ES-I3 (cell line): Measurements from ENCODE around the gene PRSS8.
"Not testable (repeated sequence)": the region's sequence is repeated elsewhere in the genome, so short reads cannot be mapped to it uniquely, and the experiment has no call there.

Experiments used
- H3K36me3 ChIP-seq: 2 replicates; pipeline ENCODE4 v1.6.1; 2013; ENCODE audit warnings: mild to moderate bottlenecking, low read length, control low read depth, moderate library complexity; ENCODE audit not compliant: insufficient read depth
- H3K4me1 ChIP-seq: 2 replicates; pipeline ENCODE4 v1.6.1; 2013; ENCODE audit warnings: mild to moderate bottlenecking, control low read depth, low read length; ENCODE audit not compliant: insufficient read depth
- H3K9ac ChIP-seq: 2 replicates; pipeline ENCODE4 v1.6.1; 2013; ENCODE audit warnings: low read depth, mild to moderate bottlenecking, low read length, moderate library complexity
- H3K9me3 ChIP-seq: 2 replicates; pipeline ENCODE4 v1.6.1; 2013; ENCODE audit warnings: mild to moderate bottlenecking, low read length, moderate library complexity; ENCODE audit not compliant: control insufficient read depth, insufficient read depth

PRSS8 gene

DNA sequence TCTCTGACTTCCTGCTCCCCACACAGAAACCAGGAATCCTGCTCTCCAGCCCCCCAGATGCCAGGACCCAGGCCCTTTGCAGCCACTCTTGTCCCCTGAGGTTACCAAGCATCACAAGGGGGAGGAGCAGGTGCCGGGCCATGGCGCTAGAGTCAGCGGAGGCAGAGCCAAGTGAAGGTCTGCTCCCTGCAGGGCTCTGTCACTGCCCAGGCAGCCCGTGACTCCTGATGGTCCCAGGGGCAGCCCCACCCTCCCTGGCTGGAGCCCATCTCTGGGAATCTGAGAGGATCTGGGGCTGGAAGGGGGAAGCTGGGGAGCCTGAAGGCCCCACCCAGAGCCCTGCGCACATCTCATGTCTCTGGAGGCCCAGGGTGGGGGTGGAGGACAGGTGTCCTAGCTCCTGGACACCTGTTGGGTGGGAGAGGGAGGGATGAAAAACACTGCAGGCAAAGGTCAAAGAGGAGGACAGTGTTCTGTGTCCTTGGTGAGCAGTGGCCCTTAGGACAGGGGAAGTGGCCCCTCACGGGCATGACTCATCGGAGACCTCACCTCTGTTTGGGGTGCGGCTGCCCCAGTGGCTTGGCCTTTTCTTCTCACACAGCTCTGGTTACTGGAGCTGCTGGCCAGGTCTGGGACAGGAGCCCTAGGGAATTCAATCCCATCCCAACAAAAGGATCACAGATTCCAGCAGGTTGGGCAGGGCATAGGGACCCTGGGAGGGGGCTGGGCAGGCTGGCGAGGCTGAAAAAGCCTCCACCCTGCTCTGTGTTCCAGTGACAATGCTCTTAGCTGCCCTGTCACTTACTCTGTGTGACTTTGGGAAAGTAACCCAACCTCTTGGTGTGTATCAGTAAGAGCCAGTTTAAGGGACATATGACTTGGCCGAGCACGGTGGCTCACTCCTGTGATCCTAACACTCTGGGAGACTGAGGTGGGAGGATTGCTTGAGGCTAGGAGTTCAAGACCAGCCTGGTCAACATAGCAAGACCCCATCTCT lies 14.7 kb upstream of the PRSS8 start, which contains the start of gene PRSS36:
TSS of gene PRSS36 (minus strand) at position 173 of the 997 bp plus-strand sequence. CDS start at position 142, 31 bp downstream.
- Histone ChIP-seq H3K36me3 (no peaks in the 10 kb centered on the region), H3K4me1 (peaks cover 13% of the 10 kb centered on the region), H3K9me3 (no peaks in the 10 kb centered on the region), H3K9ac (no peak within 1 kb of the TSS; the same call in 1 of the 2 replicates)

DNA sequence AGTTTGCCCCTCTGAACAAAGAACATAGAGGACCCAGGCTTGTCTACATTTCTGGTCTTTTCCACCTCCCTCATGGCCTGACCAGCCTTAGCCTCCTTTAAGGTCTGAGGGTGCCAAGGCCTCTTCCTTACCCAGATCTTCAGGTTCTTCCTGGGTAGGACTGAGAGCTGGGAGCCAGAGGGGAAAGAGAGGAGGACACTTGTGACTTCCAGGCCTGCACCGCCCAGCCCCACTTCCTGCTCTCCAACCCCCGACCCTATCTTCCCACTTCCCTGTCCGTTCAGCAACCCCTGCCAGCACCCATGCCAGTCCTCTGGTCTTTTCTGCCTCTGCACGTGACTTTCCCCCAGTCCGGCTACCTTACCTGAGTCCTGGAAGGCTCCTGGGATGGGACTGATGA lies 13.8 kb upstream of the PRSS8 start:
- no peaks in the 10 kb centered on the region for H3K36me3 ChIP-seq
- no peak overlapping the region; the same call in 1 of the 2 replicates for H3K9ac ChIP-seq
- no peaks in the 10 kb centered on the region for H3K9me3 ChIP-seq
- peaks cover 13% of the 10 kb centered on the region for H3K4me1 ChIP-seq

DNA sequence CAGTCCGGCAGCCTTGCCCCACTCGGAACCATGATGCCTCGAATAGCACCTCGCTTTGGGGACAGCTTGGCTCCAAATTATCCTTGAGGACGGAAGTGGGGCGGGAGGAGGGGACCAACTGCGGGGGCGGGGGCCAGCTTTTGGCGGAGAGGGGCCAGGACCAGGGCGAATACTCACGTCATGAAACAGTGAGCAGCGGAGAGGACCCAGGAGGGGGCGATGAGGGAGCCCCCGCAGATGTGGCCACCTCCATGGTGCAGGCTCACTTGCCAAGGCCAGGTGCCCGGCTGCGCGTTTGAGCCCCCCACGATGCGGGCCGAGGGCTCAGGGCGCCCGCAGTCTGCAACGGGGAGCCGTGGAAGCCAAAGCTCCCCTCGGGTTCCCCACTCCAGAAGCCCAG lies 13.4 kb upstream of the PRSS8 start:
- no peaks in the 10 kb centered on the region for H3K9me3 ChIP-seq
- H3K9ac ChIP-seq = peak overlapping the region; percentile 41; the same call in 1 of the 2 replicates
- no peaks in the 10 kb centered on the region for H3K36me3 ChIP-seq
- peaks cover 13% of the 10 kb centered on the region for H3K4me1 ChIP-seq

DNA sequence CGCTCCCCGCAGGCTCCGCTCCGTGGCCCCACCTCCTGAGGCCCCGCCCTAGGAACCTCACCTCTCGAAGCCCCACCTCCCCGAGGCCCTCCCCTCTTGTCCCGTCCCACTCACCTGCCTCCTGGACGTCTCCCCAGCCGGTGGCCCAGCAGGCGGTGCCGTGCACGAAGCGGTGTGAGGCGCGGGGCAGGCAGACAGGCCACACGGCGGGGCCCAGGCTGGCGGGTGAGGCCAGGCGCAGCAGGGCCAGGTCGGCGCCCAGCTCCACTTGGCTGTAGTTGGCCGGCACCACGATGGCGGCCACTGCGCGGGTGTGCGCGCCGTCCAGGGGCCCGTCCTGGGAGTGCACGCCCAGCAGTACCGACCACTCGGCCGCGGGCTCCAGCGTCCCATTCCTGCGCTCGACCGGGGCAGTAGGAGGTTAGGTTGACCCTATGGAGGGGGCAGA lies 12.8 kb upstream of the PRSS8 start:
- Histone ChIP-seq H3K4me1 (peaks cover 13% of the 10 kb centered on the region), H3K36me3 (no peaks in the 10 kb centered on the region), H3K9me3 (no peaks in the 10 kb centered on the region), H3K9ac (peak overlapping the region; percentile 41; the same call in 1 of the 2 replicates)

DNA sequence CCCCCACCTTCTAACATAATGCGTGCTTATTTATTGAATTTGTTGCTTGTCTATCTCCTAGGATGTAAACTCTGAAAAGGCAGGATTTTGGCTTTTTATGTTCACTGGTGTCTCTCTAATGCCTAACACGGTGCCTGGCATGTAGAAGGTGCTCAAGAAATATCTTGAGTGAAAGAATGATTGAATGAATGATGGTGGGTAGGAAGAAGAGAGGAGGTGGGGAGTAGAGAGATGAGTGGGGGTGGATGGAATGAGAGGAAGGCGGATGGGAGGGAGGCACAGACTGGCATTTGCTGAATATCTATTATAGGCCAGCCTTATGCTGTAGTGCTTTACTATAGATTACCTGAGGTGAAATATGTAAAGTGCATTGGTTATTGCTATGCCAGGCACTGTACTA lies 12.0 kb upstream of the PRSS8 start:
- Histone ChIP-seq H3K9ac (peak overlapping the region; percentile 41; the same call in 1 of the 2 replicates), H3K9me3 (no peaks in the 10 kb centered on the region), H3K36me3 (no peaks in the 10 kb centered on the region), H3K4me1 (peaks cover 13% of the 10 kb centered on the region)

DNA sequence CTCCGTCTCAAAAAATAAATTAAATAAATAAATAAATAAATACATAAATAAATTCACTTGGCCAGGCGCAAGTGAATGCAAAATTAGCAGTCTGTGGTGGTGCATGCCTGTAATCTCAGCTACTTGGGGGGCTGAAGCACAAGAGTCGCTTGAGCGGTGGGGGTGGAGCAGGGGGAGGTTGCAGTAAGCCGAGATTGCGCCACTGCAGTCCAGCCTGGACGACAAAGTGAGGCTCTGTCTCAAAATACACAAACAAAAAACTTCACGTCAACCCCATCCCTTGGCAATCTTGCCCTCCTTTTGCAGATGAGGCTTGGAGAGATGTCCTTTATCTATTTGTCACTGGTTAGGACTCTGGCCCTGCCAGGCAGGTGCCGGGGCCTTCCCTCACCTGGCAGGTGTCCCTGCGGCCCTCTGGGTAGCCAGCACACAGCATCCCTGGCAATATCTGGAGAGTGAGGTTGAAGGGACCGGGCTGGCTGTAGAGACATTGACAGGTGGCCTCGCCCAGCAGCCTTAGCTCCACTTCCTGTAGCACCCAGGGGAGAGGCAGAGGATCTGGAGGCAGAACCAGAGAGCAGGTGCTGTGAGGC lies 10.0 kb upstream of the PRSS8 start:
- Histone ChIP-seq H3K9me3 (no peaks in the 10 kb centered on the region), H3K4me1 (peaks cover 21% of the 10 kb centered on the region), H3K36me3 (no peaks in the 10 kb centered on the region), H3K9ac (no peak overlapping the region)

DNA sequence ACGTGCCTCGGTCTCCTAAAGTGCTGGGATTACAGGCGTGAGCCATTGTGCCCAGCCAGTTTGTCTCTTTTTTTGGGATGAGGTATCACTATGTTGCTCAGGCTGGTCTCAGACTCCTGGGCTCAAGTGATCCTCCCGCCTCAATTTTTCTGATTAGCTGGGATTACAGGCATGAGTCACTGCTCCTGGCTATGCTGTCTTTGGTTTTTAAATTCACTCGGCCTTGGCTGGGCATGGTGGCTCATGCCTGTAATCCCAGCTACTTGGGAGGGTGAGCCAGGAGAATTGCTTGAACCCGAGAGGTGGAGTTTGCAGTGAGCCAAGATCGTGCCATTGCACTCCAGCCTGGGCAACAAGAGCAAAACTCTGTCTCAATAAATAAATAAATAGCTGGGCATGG lies 8.9 kb upstream of the PRSS8 start:
- H3K9ac ChIP-seq, H3K9me3 ChIP-seq, H3K36me3 ChIP-seq: not testable (repeated sequence)
- H3K4me1 ChIP-seq = peaks cover 14% of the 10 kb centered on the region; the same call in 1 of the 2 replicates

DNA sequence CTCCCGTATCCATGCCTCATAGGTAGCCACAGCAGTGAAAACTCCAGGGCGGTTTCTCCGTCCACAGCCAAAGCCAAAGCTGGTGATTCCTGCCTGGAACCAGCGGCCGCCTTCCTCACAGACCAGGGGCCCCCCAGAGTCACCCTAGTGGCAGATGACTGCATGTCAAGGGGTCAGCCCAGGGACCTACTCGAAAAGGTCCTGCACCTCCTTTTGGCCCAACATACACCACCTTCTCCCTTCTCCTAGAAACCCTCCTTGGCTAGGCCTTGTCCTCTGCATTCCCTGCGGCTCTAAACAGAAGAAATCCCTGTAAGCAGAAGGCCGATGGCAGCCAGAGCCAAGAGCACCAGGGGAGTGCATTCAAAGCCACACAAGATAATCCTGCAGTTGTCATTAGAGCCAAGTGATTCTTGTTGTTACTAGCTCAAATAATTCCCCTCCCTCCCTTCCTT lies 8.2 kb upstream of the PRSS8 start:
- H3K4me1 ChIP-seq = peaks cover 17% of the 10 kb centered on the region; the same call in 1 of the 2 replicates
- no peak overlapping the region for H3K9ac ChIP-seq
- no peaks in the 10 kb centered on the region for H3K9me3 ChIP-seq
- no peaks in the 10 kb centered on the region for H3K36me3 ChIP-seq

DNA sequence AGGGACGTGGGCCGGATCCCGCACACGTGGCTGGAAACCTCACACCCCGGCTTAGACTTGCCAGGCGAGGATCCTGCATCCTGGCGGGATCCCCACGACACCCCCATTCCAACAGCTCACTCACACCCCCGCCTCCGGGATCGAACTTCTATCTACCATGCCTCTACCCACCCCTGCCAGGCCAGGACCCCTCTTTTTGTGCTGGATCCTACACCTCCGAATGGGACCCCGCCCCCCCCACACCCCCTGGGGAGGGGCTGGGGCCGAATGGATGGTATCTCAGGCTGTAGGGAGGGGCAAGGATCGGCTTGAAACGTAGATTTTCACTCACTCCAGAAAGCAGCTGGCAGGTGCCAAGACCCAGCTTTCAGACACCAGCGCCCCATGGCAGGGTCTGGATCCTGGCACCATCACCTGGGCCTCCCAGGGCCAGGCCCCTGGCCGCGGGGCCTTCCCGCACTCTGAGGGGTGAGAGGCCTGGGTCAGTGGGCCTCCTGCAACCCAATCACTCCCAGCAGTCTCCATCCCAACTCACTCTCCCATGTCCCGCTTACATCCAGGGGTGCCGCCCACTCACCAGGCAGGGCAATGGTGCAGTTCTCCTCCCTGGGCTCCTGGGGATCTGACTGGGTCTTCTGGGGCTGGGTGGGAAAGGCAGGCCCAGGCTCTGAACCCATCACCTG lies 7.6 kb upstream of the PRSS8 start:
- H3K9me3 ChIP-seq = no peaks in the 10 kb centered on the region
- H3K4me1 ChIP-seq = peaks cover 23% of the 10 kb centered on the region
- peak overlapping the region; percentile 61; the same call in 1 of the 2 replicates for H3K9ac ChIP-seq
- H3K36me3 ChIP-seq = no peaks in the 10 kb centered on the region

DNA sequence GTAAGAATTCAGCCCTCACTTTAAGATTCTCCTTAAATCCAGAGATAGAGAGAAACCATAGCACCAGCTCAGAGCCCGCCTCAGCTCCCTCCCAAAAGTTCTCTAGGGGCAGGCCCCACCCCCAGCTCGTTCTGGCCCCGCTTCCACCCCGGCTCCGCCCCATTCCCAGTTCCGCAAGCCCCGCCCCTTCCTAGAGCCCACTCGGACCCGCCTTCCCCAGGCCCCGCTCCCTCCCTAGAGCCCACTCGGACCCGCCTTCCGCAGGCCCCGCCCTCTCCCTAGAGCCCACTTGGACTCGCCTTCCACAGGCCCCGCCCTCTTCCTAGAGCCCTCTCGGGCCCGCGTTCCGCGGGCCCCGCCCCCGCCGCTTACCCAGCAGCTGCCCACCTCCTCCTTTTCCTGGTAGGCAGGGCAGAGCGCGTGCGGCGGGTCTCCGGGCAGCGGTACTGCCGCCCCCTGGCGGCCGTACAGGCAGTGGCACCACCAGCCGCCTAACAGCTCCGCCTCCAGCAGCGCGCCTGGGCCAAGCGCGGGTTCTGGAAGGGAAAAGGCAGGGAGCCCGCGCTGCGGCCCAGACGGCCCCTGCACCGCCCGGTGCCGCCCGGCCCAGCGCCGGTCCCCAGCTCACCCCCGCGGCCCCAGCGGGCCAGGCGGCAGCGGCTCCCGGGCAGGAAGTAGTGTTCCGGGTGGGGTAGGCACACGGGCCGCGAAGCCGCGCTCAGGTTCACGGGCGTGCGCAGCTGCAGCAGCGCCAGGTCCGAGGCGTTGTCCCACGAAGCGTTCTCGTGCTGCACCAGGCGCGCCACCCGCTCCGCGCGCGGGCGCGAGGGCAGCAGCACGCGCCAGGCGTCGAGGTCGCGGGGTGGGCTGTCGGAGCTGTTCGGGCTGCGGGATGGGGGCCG lies 6.8 kb upstream of the PRSS8 start:
- Histone ChIP-seq H3K36me3 (no peaks in the 10 kb centered on the region), H3K9ac (peak overlapping the region; percentile 61), H3K4me1 (peaks cover 24% of the 10 kb centered on the region), H3K9me3 (no peaks in the 10 kb centered on the region)

DNA sequence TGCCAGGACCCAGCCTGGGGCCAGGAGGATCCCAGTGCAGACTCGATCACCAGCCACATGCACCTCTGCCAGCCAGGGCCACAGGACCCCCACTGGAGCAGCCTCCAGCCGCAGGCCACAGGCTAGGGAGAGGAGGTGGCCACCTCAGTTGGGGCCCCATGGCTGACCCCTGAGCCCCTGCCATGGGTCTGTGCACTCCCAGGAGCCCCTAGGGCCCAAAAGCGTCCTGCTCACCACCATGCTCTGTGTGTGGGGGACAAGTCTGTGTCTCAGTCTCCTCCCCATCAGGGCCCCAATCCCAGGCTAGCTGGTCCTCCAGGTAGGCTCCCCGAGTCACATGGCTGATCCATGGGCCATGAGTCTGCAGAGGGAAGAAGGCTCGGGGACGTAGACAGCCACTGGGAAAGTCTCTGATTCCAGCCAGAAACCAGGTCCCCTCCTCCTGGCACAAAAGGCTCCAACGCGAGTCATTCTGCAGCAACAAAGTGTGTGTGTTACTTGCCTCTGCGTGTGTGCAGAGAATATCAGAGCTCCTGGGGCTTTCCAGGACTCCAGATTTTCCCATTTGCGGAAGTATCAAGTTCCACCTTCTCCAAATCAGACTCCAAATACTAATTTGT lies 6.1 kb upstream of the PRSS8 start:
- peaks cover 24% of the 10 kb centered on the region for H3K4me1 ChIP-seq
- no peaks in the 10 kb centered on the region for H3K36me3 ChIP-seq
- no peaks in the 10 kb centered on the region for H3K9me3 ChIP-seq
- peak overlapping the region; percentile 52 for H3K9ac ChIP-seq

DNA sequence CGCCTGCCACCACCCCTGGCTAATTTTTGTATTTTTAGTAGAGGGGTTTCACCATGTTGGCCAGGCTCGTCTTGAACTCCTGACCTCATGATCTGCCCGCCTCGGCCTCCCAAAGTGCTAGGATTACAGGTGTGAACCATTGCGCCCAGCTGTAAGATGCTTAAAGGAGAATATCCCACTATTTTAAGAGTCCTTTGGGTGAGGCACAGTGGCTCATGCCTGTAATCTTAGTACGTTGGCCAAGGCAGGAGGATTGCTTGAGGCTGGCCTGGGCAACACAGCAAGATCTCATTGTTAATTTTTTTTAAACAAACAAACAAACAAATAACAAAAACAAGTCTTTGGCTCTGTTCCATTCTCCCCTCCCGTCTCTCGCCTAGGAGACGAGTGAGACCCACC lies 5.5 kb upstream of the PRSS8 start:
- Histone ChIP-seq H3K9ac (peak overlapping the region; percentile 52; the same call in 1 of the 2 replicates), H3K4me1 (peaks cover 26% of the 10 kb centered on the region)
- not testable (repeated sequence) for H3K36me3 ChIP-seq, H3K9me3 ChIP-seq
